Measurements from ENCODE around the gene DUSP7.

DNA sequence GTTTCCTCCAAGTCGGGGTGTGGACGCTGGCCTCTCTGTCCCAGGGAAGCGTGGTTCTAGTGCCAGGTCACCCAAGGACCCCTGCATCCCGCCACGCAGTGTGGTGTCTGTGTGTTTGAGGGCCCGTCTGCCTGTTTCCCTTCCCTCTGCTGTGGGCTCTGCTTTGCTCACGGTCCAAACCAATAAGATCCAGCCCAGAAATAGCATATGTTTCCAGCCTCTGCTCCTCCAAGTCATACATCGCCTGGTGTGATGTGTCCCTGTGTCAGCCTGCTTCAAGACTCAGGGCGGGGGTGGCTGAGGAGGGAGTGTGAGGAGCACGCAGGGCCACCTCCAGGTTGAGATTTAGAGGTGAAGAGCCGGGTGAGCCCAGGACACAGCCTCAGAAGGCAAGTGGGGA lies 38.8 kb downstream of the DUSP7 start:
- TF ChIP-seq, protein P1, sequence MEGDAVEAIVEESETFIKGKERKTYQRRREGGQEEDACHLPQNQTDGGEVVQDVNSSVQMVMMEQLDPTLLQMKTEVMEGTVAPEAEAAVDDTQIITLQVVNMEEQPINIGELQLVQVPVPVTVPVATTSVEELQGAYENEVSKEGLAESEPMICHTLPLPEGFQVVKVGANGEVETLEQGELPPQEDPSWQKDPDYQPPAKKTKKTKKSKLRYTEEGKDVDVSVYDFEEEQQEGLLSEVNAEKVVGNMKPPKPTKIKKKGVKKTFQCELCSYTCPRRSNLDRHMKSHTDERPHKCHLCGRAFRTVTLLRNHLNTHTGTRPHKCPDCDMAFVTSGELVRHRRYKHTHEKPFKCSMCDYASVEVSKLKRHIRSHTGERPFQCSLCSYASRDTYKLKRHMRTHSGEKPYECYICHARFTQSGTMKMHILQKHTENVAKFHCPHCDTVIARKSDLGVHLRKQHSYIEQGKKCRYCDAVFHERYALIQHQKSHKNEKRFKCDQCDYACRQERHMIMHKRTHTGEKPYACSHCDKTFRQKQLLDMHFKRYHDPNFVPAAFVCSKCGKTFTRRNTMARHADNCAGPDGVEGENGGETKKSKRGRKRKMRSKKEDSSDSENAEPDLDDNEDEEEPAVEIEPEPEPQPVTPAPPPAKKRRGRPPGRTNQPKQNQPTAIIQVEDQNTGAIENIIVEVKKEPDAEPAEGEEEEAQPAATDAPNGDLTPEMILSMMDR (IDR thresholded peaks at IDR 0.05): no peak
- no peak for TF ChIP-seq POLR2AphosphoS5 (IDR thresholded peaks at IDR 0.05)
- no peak for TF ChIP-seq POLR2A (IDR thresholded peaks at IDR 0.05)

Measured in transverse colon (tissue), 4 donors.